Measurements from ENCODE around the gene MST1R. TPM values are rescaled to one million over a fixed set of nuclear protein-coding genes. Genes with fewer than 3 reads are reported as not detected.

MST1R gene
- total RNA-seq, 4 donors from 2014 or later, result 1.7 to 6.1 (median 3.1) TPM

GRCh38 chr3:49900491-49901153 lies 3.1 kb downstream of the MST1R start:
- DNase-seq, result peak; percentile 87
- no peaks in the 10 kb centered on the region for H3K9me3 ChIP-seq
- no peak overlapping the region for H3K4me3 ChIP-seq (replicated peaks in 1 of 3)
- WGBS, 2 donors, result 29 to 100% methylated on average over 3 of the region's 8 CpGs
- H3K36me3 ChIP-seq, result no peaks in the 10 kb centered on the region
- intact Hi-C loops (cut with DNase I), result loop anchor here (5.0 to 10.0 kb wide), 2 partner anchors 98 to 196 kb away; partner anchors contain the start of gene INKA1
- peaks cover 14 to 41% of the 10 kb centered on the region in 2 donors for H3K4me1 ChIP-seq
- H3K27ac ChIP-seq, result peak overlapping the region; percentile 63 to 68 (median 68)
- TF ChIP-seq, protein P1, sequence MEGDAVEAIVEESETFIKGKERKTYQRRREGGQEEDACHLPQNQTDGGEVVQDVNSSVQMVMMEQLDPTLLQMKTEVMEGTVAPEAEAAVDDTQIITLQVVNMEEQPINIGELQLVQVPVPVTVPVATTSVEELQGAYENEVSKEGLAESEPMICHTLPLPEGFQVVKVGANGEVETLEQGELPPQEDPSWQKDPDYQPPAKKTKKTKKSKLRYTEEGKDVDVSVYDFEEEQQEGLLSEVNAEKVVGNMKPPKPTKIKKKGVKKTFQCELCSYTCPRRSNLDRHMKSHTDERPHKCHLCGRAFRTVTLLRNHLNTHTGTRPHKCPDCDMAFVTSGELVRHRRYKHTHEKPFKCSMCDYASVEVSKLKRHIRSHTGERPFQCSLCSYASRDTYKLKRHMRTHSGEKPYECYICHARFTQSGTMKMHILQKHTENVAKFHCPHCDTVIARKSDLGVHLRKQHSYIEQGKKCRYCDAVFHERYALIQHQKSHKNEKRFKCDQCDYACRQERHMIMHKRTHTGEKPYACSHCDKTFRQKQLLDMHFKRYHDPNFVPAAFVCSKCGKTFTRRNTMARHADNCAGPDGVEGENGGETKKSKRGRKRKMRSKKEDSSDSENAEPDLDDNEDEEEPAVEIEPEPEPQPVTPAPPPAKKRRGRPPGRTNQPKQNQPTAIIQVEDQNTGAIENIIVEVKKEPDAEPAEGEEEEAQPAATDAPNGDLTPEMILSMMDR (IDR thresholded peaks at IDR 0.05), result no peak
- TF ChIP-seq POLR2A (IDR thresholded peaks at IDR 0.05), result no peak
- H3K27me3 ChIP-seq, result no peaks in the 10 kb centered on the region

GRCh38 chr3:49899815-49900214 lies 3.9 kb downstream of the MST1R start:
- Histone ChIP-seq H3K27me3 (no peaks in the 10 kb centered on the region), H3K27ac (peak overlapping the region in 2 of 3 donors; percentile 63 to 68), H3K36me3 (no peaks in the 10 kb centered on the region), H3K4me1 (peaks cover 14 to 36% of the 10 kb centered on the region in 2 donors), H3K4me3 (replicated peaks in 1 of 3) (no peak overlapping the region), H3K9me3 (no peaks in the 10 kb centered on the region)
- intact Hi-C loops (cut with DNase I), result loop anchor here (5.0 to 10.0 kb wide), 2 partner anchors 98 to 195 kb away; partner anchors contain the start of gene INKA1
- DNase-seq, result no peak
- TF ChIP-seq POLR2A (IDR thresholded peaks at IDR 0.05), result no peak
- TF ChIP-seq, protein P1 (IDR thresholded peaks at IDR 0.05), result no peak
- 55 to 78% methylated on average over 4 to 5 of the region's 5 CpGs for WGBS, 2 donors

- TF ChIP-seq POLR2A (IDR thresholded peaks at IDR 0.05), result no peak
- TF ChIP-seq, protein P1 (IDR thresholded peaks at IDR 0.05), result no peak
- no peak for DNase-seq
- Histone ChIP-seq H3K36me3 (no peaks in the 10 kb centered on the region), H3K9me3 (no peaks in the 10 kb centered on the region), H3K4me1 (peaks cover 14 to 30% of the 10 kb centered on the region in 2 donors), H3K4me3 (replicated peaks in 1 of 3) (no peak overlapping the region), H3K27me3 (no peaks in the 10 kb centered on the region), H3K27ac (no peak overlapping the region)
- intact Hi-C loops (cut with DNase I), result no loop called here
- WGBS, 2 donors, result 77 to 91% methylated on average over 6 of the region's 6 CpGs
Measured at GRCh38 chr3:49898991-49899390, 4.7 kb downstream of the MST1R start.

- H3K27me3 ChIP-seq, result no peaks in the 10 kb centered on the region
- WGBS, 2 donors, result 87 to 100% methylated on average over 2 to 4 of the region's 5 CpGs
- intact Hi-C loops (cut with DNase I), result no loop called here
- TF ChIP-seq, protein P1 (IDR thresholded peaks at IDR 0.05), result no peak
- TF ChIP-seq POLR2A (IDR thresholded peaks at IDR 0.05), result no peak
- DNase-seq, result no peak
- H3K4me3 ChIP-seq (replicated peaks in 1 of 3), result no peak overlapping the region
- H3K27ac ChIP-seq, result no peak overlapping the region
- peaks cover 14 to 16% of the 10 kb centered on the region in 2 donors for H3K4me1 ChIP-seq
- H3K36me3 ChIP-seq, result no peaks in the 10 kb centered on the region
- H3K9me3 ChIP-seq, result no peaks in the 10 kb centered on the region
Measured at GRCh38 chr3:49896345-49896744, 7.3 kb downstream of the MST1R start.

- no peaks in the 10 kb centered on the region for H3K36me3 ChIP-seq
- 98 to 100% methylated on average over 7 of the region's 9 CpGs for WGBS, 2 donors
- H3K4me3 ChIP-seq (replicated peaks in 1 of 3), result no peak overlapping the region
- intact Hi-C loops (cut with DNase I), result no loop called here
- TF ChIP-seq, protein P1 (IDR thresholded peaks at IDR 0.05), result no peak
- TF ChIP-seq POLR2A (IDR thresholded peaks at IDR 0.05), result no peak
- DNase-seq, result no peak
- peaks cover 8 to 10% of the 10 kb centered on the region in 2 donors for H3K4me1 ChIP-seq
- H3K27me3 ChIP-seq, result no peaks in the 10 kb centered on the region
- H3K9me3 ChIP-seq, result no peaks in the 10 kb centered on the region
- H3K27ac ChIP-seq, result no peak overlapping the region
Measured at GRCh38 chr3:49895791-49896190, 7.9 kb downstream of the MST1R start.
